Psoas muscle (tissue), 8 donors: ENCODE measurements around the gene KCTD17. TPM values are rescaled to one million over a fixed set of nuclear protein-coding genes. Genes with fewer than 3 reads are reported as not detected.

Experiments used
- ATAC-seq, 4 donors: fragments of 200-7000 bp; cut with Tn5 transposase; one replicate each; pipeline ENCODE4 v1.9.1; 2020; ENCODE audit warnings: moderate library complexity in 3 of 4, mild to moderate bottlenecking in 2 of 4
- DNase-seq, 2 donors: peaks; one replicate each; pipeline ENCODE4 v3.0.0-alpha.2; 2020
- H3K27ac ChIP-seq: fragments of 200-600 bp; one replicate; pipeline ENCODE4 v1.8.0; 2022
- H3K27me3 ChIP-seq, 3 donors: fragments of 200-600 bp in 1 of 3; one replicate each; pipeline versions ENCODE4 v1.6.1 to v1.8.0; 2013 to 2022; ENCODE audit warnings: low read length in 2 of 3, mild to moderate bottlenecking in 2 of 3, moderate library complexity in 1 of 3; ENCODE audit not compliant: insufficient read depth in 3 of 3
- H3K36me3 ChIP-seq, 2 donors: fragments of 200-600 bp in 1 of 2; one replicate each; pipeline versions ENCODE4 v1.6.1 to v1.8.0; 2013 to 2022; ENCODE audit warnings: low read depth in 1 of 2, mild to moderate bottlenecking in 1 of 2, moderate library complexity in 1 of 2; ENCODE audit not compliant: insufficient read depth in 1 of 2
- H3K4me1 ChIP-seq: fragments of 200-600 bp; one replicate; pipeline ENCODE4 v1.8.0; 2022
- H3K4me3 ChIP-seq: fragments of 200-600 bp; one replicate; pipeline ENCODE4 v1.8.0; 2022; ENCODE audit warnings: mild to moderate bottlenecking
- H3K9me3 ChIP-seq: fragments of 200-600 bp; one replicate; pipeline ENCODE4 v1.8.0; 2022
- CTCF ChIP-seq: fragments of 200-600 bp; IDR thresholded peaks from one replicate; pipeline ENCODE4 v1.8.0; 2022; ENCODE audit warnings: antibody characterized with exemption
- WGBS, 3 donors: extraction: QIAGEN DNeasy Blood & Tissue Kit; methylation state at CpG; one replicate each; pipeline versions ENCODE4 v1.1.6 to v1.1.7; 2013; 5-methylcytosine and 5-hydroxymethylcytosine counted together
- intact Hi-C, 2 donors: fragments of 100-400 bp; cut with DNase I; formaldehyde crosslinking; loops; one replicate each; pipeline versions ENCODE4 v1.11.0 to v1.14.2; 2022
- polyA plus RNA-seq, 3 donors: library from polyadenylated mRNA; stranded (reverse); fragments of 200-250 nt; gene quantifications; one replicate each; pipeline ENCODE4 v1.2.3, GENCODE V29; 2013
- total RNA-seq, 4 donors: library from RNA; stranded (reverse); fragmentation: NEBNext Ultra II Directional in 2 of 4; extraction: Animal tissue kit (Norgen Biotek cat#: 25700) in 2 of 4; gene quantifications; one replicate each; pipeline versions ENCODE4 v1.2.1 to v1.2.4, GENCODE V29; 2021 to 2023
- donor health status: healthy with polysubstance abuse.
- donor health status: DM: no; HTN: no; CAD: no; lungs with moderate emphysema.
- donor health status: Bipolar disorder and iron deficiency.
- donor health status: healthy.
- donor health status: DM: yes; HTN: yes; CAD: no.
- donor health status: DM: no; HTN: no; CAD: no.
- donor health status: DM: no; HTN: no; CAD: no.
- donor health status: DM: yes; HTN: yes; CAD: no.

Gene KCTD17
- total and polyA plus RNA-seq, 7 donors: 1.5 to 3.4 (median 1.8) TPM

- Histone ChIP-seq H3K27me3 (no peaks in the 10 kb centered on the region), H3K36me3 (peaks cover 0 to 8% of the 10 kb centered on the region in 2 donors), H3K27ac (no peak overlapping the region), H3K4me3 (no peak overlapping the region), H3K4me1 (peaks cover 26% of the 10 kb centered on the region), H3K9me3 (no peaks in the 10 kb centered on the region)
- intact Hi-C loops: loop anchor here in 1 of 2 donors (10.0 kb wide), 1 partner anchor 468 kb away; no protein-coding TSS in a partner anchor
- DNase-seq (peak in 1 of 2 donors; percentile 36), ATAC-seq (peak; percentile 60 to 79 (median 68))
- TF ChIP-seq CTCF: no peak
- WGBS, 3 donors: 66 to 72% (median 69%) methylated on average over 9 of the region's 9 CpGs
Observed at GRCh38 chr22:37012262-37012904, 39.2 kb upstream of the KCTD17 start.

GRCh38 chr22:37012956-37013355 lies 38.6 kb upstream of the KCTD17 start:
- WGBS, 3 donors: 73 to 88% (median 86%) methylated on average over 10 of the region's 10 CpGs
- Histone ChIP-seq H3K4me3 (no peak overlapping the region), H3K4me1 (peaks cover 31% of the 10 kb centered on the region), H3K36me3 (peaks cover 0 to 8% of the 10 kb centered on the region in 2 donors), H3K27me3 (no peaks in the 10 kb centered on the region), H3K27ac (no peak overlapping the region), H3K9me3 (no peaks in the 10 kb centered on the region)
- no peak for TF ChIP-seq CTCF
- intact Hi-C loops: loop anchor here in 1 of 2 donors (10.0 kb wide), 1 partner anchor 468 kb away; no protein-coding TSS in a partner anchor
- no peak for ATAC-seq
- no peak for DNase-seq

GRCh38 chr22:37014415-37014806 lies 37.1 kb upstream of the KCTD17 start:
- Histone ChIP-seq H3K9me3 (no peaks in the 10 kb centered on the region), H3K4me1 (peaks cover 39% of the 10 kb centered on the region), H3K4me3 (no peak overlapping the region), H3K27ac (no peak overlapping the region), H3K36me3 (peaks cover 0 to 8% of the 10 kb centered on the region in 2 donors), H3K27me3 (no peaks in the 10 kb centered on the region)
- intact Hi-C loops: loop anchor here in 1 of 2 donors (10.0 kb wide), 1 partner anchor 470 kb away; no protein-coding TSS in a partner anchor
- DNase-seq: no peak
- TF ChIP-seq CTCF: no peak
- WGBS, 3 donors: 82 to 86% (median 85%) methylated on average over 4 of the region's 4 CpGs
- no peak for ATAC-seq

- WGBS, 3 donors: 81 to 82% (median 81%) methylated on average over 12 of the region's 12 CpGs
- peak in 1 of 2 donors; percentile 16 for DNase-seq
- H3K27me3 ChIP-seq: no peaks in the 10 kb centered on the region
- peaks cover 0 to 8% of the 10 kb centered on the region in 2 donors for H3K36me3 ChIP-seq
- H3K9me3 ChIP-seq: no peaks in the 10 kb centered on the region
- intact Hi-C loops: loop anchor here in 1 of 2 donors (10.0 kb wide), 1 partner anchor 470 kb away; no protein-coding TSS in a partner anchor
- H3K4me3 ChIP-seq: no peak overlapping the region
- H3K27ac ChIP-seq: no peak overlapping the region
- peaks cover 39% of the 10 kb centered on the region for H3K4me1 ChIP-seq
- no peak for ATAC-seq
- TF ChIP-seq CTCF: no peak
Observed at GRCh38 chr22:37014835-37015586, 36.5 kb upstream of the KCTD17 start.
